ENCODE data around the gene CDH15.
"Not testable (repeated sequence)": the region's sequence is repeated elsewhere in the genome, so short reads cannot be mapped to it uniquely, and the experiment has no call there.

The CDH15 gene

DNA sequence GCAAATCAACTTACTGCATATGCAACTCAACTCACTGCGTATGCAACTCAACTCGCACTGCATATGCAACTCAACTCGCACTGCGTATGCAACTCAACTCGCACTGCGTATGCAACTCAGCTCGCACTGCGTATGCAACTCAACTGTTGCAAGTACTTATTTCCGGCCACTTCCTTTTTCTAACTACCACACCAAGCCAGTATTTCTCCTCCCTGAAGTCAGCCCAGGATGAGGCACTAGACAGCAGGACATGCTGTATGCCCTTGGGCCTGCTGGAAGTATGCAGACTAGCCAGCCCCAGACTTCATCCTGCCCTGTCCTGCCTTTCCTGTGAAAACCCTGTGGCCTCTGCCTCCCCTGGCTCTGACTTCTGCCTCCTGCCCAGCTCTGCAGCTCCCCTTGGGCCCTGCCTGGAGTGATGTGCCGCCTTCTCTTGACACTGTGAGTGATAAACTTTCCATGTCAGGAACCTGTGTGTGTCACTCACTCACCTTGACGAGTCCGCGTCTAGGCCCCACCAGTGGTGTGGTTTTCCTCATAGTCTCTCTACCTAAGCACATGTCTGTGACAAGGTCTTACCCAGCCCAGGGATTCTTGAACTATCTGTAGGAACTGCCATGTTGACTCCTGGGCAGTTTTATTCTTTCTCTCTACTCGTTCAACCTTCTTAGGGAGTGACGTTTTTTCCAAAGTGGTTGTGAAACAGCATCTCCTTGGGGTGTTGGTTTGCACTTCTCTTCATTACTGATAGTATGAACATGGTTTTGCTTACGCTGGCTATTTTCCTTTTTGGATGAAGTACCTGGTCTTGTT, 62.3 kb downstream of the CDH15 start:
- no peak for DNase-seq (ENCODE audit: low read depth)

DNA sequence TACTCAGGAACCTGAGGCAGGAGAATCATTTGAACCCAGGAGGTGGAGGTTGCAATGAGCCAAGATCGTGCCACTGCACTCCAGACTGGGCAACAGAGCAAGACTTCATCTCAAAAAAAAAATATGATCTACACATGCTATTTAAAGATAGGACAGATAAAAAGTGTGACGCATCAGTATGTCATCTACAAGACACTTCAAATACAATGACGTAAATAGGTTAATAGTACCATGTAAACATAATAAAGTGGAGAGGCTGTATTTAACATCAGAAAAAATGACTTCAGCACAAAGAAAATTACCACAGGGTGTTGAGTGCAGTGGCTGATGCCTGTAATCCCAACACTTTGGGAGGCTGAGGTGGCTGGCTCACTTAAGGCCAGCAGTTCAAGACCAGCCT, 66.2 kb downstream of the CDH15 start:
- DNase-seq (ENCODE audit: low read depth): no peak

DNA sequence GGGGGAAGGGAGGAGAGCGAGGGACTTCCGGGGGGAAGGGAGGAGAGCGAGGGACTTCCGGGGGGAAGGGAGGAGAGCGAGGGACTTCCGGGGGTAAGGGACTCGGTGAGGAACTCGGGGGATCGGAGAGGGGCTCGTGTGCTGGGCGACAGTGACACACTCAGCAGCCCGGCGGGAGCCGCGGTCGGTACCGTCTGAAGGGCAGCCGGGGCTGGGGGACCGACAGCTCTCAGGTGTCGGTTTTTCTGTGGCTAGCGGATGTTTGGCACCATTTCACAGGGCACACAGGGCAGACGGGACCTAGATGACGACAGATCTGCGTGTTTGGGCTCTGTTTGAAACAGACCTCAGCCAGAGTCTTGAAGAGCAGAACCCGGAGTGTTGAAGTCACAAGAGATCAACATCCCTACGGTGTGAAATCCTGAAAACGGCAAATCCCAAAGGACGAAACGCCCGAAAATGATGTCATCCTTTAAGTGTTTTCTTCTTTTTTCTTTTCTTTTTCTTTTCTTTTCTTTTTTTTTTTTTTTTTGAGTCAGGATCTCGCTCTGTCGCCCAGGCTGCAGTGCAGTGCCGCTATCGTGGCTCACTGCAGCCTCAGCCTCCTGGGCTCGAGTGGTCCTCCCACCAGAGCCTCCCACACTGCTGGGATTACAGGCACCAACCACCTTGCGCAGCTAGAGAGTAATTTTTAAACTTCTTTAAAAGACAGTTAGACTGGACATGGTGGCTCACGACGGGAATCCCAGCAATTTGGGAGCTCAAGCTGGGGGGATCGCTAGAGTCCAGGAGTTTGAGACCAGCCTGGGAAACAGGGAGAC, 69.8 kb downstream of the CDH15 start:
- peak; percentile 82 for DNase-seq (ENCODE audit: low read depth)

DNA sequence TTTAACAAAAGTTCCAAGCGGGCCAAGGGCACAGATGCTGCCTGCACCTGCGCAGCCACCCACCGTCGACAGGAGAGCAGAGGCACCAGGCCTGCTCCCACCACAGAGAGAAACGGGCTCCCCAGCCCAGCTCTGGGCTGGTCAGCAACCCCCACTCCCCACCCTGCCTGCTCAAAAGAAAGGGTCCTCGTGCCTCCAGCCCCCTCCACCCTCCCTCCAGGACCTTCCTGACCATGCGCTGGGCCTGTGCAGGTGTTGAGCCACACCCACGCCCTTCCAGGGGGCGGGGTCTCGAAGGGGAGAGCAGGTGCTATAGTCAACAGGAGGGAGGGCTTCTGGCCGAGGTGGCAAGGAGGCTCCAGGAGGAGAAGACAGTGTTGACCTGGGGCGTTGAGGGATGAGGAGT, 71.2 kb downstream of the CDH15 start:
- no peak for DNase-seq (ENCODE audit: low read depth)

DNA sequence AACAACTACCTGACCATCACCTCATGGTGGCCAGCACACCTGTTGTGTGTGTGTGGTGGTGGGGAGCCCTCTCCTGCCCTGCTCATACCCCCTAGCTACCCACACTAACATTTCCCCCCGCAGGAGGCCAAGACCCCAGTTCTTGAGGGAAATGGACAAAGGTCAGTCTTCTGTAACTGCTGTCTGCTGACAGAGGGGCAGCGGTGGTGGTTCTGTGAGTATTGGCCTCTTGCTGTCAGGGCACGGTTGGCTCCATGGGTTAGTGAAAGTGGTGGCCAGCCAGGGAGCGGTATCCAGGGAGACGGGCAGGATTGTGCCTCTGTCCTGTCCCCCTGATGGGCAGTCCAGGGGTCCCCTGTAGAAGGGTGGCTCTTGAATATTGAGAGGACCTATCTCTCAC, 72.1 kb downstream of the CDH15 start:
- DNase-seq (ENCODE audit: low read depth): no peak

DNA sequence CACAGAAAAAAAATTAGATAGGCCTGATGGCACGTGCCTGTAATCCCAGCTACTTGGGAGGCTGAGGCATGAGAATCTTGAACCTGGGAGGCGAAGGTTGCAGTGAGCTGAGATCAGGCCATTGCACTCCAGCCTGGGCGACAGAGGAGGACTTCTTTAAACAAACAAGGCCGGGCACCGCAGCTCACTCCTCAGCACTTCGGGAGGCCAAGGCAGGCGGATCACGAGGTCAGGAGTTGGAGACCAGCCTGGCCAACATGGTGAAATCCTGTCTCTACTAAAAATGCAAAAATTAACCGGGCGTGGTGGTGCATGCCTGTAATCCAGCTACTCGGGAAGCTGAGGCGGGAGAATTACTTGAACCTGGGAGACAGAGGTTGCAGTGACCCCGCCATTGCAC, 72.7 kb downstream of the CDH15 start:
- DNase-seq (ENCODE audit: low read depth): not testable (repeated sequence)

DNA sequence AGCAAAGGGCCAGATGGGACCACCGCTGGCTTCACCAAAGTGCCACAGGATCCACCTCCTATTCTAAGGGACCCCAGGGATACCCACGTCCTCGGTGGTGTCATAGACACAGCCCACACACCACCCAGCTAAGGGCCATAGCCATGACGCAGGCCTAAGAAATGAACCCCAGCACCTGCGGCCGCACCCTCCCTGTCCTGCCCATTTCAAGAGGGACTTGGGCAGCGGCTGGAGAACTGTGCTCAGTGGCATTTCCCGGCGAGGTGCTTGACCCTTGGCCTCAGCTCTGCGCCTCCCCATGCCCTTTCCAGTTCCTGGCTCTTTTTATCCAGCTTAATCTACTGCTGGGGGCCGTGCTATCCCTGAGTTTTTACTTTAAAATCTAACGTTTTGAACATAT, 73.2 kb downstream of the CDH15 start:
- no peak for DNase-seq (ENCODE audit: low read depth)

Data from CMK (cell line).